ENCODE results near the gene DLG2.

Gene DLG2

DNA sequence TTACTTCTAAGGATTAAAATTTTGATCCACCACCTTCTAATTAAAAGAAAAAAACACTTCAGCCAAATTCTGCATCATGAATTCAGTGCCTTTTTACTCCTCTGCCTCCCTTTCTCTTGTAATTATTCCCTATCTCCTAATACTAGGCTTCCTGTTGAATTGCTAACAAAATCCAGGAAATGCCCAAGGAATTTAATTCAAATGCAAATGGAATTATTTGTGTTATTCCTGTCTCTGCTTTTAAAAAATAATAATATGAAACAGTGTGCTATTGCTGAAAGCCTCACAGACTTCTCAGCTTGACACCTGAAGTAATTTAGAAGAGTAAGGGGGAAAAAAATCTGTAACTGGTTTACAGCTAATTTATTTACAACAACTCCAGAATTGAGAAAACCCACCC, 85.5 kb downstream of the DLG2 start:
- no peak for DNase-seq (ENCODE audit: low read depth)
- TF ChIP-seq CTCF (conservative IDR thresholded peaks at IDR 0.05; ENCODE audit: low read depth, low read length) = no peak
- H3K4me3 ChIP-seq (ENCODE audit: low read length) = no peak overlapping the region

GRCh38 chr11:85540635-85541205, 86.4 kb downstream of the DLG2 start:
- no peak overlapping the region for H3K4me3 ChIP-seq (ENCODE audit: low read length)
- peak; percentile 18 for TF ChIP-seq CTCF (conservative IDR thresholded peaks at IDR 0.05; ENCODE audit: low read depth, low read length)
- DNase-seq (ENCODE audit: low read depth) = no peak

DNA sequence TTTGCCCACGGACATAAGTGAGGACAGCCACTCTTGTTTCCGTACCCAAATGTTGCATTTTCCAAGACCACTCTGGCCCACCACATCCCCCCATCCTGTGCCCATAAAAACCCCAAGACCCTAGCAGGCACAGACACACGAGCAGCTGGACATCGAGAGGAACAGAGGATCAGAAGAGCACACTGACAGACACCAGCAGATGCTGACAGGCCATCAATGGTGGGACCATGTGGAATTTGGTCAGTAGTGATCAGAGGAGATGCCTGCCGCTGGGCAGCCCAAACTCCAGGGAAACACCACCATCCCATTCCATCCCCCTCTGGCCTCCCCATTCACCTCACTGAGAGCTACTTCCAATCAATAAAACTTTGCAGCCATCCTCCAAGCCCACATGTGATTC, 87.0 kb downstream of the DLG2 start:
- TF ChIP-seq CTCF (conservative IDR thresholded peaks at IDR 0.05; ENCODE audit: low read depth, low read length) = no peak
- no peak overlapping the region for H3K4me3 ChIP-seq (ENCODE audit: low read length)
- DNase-seq (ENCODE audit: low read depth) = no peak

- no peak for DNase-seq (ENCODE audit: low read depth)
- no peak for TF ChIP-seq CTCF (conservative IDR thresholded peaks at IDR 0.05; ENCODE audit: low read depth, low read length)
- H3K4me3 ChIP-seq (ENCODE audit: low read length) = no peak overlapping the region
These were observed 87.4 kb downstream of the DLG2 start for GRCh38 chr11:85539740-85540139.

DNA sequence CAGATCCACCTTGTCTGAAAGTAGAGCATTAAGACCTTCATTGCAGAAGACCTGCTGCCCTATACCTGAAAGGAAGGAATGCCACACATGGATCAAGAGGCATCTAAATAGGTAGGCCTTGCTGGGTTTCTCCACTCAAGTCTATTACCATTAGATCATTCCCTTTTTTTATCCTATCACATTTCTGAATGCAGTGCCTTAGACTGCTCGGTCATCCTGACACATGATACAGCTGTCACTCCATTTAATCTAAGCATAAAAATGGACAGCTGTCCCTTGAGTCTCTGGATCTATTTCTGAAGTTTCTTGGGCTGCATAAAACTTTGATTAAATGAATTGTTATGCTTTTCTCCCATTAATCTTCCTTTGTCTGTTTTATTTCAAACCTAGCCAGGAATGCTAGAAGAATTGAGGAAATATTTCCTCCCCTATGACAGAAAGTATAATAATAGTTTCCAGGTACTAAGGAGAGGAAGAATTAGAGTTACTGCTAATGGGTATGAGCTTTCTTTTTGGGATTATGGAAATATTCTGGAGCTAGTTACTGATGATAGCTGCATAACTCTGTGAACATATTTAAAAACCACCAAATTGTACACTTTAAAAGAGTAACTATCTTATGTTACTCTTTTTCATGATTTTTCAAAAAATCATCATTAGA, 88.0 kb downstream of the DLG2 start:
- DNase-seq (ENCODE audit: low read depth) = no peak
- no peak for TF ChIP-seq CTCF (conservative IDR thresholded peaks at IDR 0.05; ENCODE audit: low read depth, low read length)
- H3K4me3 ChIP-seq (ENCODE audit: low read length) = no peak overlapping the region

DNA sequence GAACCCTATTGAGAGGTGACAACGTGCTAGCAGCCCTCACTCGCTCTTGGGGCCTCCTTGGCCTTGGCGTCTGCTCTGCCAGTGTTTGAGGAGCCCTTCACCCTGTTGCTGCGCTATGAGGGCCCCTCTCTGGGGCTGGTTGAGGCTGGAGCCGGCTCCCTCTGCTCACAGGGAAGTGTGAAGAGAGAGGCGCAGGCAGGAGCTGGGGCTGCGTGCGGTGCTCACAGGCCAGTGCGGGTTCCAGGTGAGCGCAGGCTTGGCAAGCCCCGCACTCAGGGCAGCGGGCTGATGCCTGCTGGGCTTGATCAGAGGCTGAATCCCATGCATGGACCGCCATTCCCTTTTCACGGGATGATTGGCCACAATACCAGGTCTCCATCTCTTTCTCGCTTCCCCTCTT, 90.7 kb downstream of the DLG2 start:
- DNase-seq (ENCODE audit: low read depth) = no peak
- TF ChIP-seq CTCF (conservative IDR thresholded peaks at IDR 0.05; ENCODE audit: low read depth, low read length) = no peak
- H3K4me3 ChIP-seq (ENCODE audit: low read length) = no peak overlapping the region

DNA sequence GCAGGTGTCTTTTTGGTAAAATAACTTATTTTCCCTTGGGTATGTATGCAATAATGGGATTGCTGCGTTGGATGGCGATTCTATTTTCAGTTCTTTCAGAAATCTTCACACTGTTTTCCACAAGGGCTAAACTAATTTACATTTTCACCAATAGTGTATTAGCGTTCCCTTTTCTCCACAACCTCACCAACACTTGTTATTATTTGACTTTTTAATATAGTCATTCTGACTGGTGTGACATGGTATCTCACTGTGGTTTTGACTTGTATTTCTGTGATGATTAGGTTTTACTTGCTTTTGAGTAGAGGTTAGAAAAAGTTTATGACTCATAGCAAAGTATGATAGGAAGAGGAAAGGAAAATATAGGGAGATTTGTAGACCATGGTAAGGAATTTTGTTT, 92.3 kb downstream of the DLG2 start:
- TF ChIP-seq CTCF (conservative IDR thresholded peaks at IDR 0.05; ENCODE audit: low read depth, low read length) = no peak
- no peak overlapping the region for H3K4me3 ChIP-seq (ENCODE audit: low read length)
- no peak for DNase-seq (ENCODE audit: low read depth)
